ENCODE measurements around the gene CHN2.
A peak's percentile ranks its signal among the peaks of the same experiment; 100 is the strongest.

CHN2 gene

DNA sequence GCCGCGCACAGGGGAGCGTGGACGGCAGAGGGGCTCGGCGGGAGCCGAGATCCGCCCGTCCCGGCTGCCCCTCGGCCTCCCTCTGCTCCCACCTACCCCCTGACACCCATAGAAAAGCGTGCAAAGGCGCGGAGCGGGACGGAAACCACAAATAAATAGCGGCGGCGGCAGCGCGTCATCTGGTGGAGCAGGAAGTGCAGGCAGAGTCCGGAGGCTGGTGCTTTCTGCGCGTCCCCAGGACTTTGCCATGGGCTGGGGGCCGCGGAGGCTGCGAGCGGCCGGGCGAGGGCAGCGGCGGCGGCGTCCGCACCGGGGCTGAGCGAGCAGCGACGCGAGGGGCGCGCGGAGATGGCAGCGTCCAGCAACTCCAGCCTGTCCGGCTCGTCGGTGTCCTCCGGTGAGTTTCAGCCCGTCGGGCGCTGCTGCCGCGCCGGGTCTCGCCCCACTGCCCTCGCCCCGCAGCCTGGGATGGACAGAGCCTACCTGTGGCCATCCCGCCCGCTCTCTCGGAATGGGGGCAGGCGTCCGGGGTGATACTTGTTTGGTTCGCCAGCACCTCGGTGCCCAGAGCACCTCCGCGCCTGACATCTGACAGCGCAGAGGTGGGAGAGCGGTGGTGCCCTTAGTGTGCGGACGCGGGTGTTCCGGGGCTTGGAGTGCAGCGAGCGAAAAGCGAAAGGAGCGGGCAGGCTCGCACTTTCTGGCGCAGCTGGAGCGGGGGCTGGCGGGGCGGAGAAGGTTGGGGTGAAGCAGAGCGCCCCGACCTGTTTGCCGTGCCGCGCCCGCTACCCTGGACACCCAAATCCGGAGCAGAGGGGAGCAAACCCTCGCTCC is at the start of gene CHN2:
Gene CHN2, plus strand, starts transcription at position 182 of the 834 bp plus-strand sequence.
- peak; percentile 77 for DNase-seq (ENCODE audit: low spot score)

DNA sequence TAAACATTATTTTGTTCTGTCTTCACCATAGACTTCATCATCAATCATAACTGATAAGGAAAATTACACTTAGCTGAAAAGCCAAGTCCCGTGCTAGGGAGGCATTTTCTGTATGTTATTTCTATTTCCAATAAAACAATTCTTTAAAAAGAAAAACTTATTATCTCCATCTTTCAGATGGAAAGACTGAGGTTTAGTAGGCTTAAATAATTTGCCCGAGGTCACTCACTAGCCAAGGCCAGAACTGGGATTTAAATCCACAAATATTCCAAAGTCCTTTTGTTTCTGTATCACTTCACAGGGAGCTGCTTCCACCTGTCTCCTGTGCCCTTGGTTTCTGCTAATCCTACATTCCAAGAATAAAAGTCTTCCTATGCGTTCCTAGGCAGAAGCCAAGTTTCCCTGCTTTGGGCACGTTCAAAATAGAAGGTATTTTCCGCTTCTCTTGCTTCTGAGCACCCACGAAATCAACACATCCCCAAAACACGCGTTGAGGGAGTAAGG is 49.0 kb upstream of the CHN2 start:
- DNase-seq (ENCODE audit: low spot score): no peak

- DNase-seq (ENCODE audit: low spot score): peak; percentile 75
These were observed 48.4 kb upstream of the CHN2 start, which contains the start of gene CPVL for GRCh38 chr7:29146057-29146706. Gene CPVL (minus strand): TSS chr7:29146537. CDS start chr7:29121061, 25,476 bp downstream.

DNA sequence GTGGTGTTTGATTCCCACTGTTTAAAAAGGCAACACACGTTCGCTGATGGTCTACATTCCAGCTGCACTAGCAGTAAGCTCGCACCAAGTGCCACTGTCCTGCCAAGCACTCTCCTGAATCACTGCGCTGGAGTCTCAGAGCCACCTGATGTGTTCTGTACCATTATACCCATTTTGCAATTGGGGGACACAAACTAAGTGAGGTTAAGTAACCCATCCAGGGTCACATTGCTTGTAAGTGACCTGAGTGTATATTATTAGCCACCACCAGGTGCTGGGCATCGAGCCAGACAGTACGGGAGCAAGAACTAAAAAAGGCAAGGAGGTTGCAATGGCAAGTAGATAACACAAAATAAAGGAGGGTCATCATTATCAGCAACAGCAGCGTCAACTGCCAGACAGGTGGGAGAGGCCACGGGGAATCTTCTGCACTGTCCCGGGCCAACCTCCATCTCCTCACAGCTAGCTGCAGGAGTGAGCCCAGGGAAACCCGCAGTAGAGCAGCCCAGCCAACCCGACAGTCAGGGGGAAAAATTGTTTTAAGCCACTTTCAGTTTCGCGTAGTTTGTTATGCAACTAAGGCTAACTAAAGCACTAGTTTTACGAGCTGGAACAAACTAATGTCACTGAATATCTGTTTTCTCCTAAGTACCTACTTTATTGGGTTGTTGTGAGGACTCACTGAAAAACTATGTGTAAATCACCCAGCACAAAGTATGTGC is 47.5 kb upstream of the CHN2 start:
- no peak for DNase-seq (ENCODE audit: low spot score)

GRCh38 chr7:29147821-29148220 is 46.8 kb upstream of the CHN2 start:
- DNase-seq (ENCODE audit: low spot score): no peak

GRCh38 chr7:29149036-29149435 is 45.5 kb upstream of the CHN2 start:
- no peak for DNase-seq (ENCODE audit: low spot score)

DNA sequence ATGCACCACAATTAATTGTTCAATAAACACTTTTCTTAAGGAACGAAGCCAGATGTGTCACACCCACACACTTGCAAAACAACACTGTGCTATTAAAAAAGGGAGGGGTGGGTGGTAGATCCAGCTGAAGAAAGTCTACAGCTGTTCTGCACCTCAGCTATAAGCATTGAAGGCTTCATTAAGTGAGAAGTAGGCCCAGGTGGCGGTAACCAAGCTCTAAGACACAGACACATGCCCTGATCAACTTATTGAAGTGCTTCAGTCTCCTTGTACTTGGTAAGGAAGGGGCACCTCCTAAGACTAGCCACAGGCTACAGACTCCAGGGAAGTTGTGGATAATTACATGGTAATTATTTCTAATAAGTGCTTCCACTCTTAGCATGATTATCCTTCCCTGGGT is 43.7 kb upstream of the CHN2 start:
- DNase-seq (ENCODE audit: low spot score): no peak

- DNase-seq (ENCODE audit: low spot score): no peak
These were observed 40.5 kb upstream of the CHN2 start for GRCh38 chr7:29154076-29154475.

DNA sequence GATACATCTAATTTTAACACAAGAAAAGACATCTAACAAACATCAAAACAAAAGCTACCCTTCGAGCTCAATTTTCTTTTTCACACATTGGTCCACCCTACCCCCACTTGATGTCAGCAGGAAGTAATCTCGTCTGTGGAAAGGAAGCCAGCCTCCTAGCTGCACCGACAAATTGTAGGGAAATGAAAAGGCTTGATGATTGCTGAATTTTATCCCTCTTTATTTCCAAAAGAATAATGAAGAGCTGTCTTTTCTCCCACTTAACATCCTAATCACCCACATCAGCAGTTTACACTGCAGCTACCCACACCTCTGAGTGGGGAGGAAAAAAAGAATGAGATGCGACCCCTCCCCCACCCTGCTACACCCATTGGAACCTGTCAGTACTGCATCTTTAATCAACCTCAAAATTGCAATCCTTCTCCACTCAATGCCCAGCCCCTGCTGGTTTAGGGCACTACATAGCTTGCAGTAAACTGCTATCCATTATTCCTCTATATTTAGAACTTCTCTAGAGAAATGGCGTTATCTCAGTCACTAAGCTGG is 37.6 kb upstream of the CHN2 start:
- no peak for DNase-seq (ENCODE audit: low spot score)

DNA sequence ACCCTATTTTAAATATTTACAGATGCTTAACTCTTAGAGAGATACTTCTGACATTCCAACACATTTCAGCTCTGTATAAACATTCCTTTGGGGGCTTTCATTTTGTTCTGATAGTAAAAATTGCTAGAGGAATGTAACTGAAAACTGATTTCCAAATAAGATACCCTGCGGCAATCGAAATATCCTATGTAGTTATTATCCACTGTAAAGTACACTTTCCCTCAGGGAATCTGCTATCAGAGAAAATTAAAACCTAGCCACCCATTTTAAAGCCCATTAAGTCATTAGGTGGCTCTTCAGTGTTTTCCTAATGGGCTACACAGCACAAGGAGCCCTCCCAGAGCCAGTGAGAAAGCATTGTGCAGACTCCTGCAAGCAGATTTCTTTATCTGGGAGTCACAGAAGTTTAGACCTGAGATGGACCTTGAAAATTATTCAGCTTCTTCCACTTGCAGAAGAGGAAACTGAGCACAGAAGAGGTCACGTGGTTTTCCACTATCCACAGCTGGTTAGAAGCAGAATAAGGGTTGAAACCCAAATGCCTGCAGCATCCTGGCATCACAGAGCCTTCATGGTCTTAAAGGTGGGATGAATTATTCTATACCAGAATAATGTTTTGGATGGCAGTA is 35.7 kb upstream of the CHN2 start:
- DNase-seq (ENCODE audit: low spot score): no peak

- DNase-seq (ENCODE audit: low spot score): no peak
These were observed 34.5 kb upstream of the CHN2 start for GRCh38 chr7:29160080-29160479.

DNA sequence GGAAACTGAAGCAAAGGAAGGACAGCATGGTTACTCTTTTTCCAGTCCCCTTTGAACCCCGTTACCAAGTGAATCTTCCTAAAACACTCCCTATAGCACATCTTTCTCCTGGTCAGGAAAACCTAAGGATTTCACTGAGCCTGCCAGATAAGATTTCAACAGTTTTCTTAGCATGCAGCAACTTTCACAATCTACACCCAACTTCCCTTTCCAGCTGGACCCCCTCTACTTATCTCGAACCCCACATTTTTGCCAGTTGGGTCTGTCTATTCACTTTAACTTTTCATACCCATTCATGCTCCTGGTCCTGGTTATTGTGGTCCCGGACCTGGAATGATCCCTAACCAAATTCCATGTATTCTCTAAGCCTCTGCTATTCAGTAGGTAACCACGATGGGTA is 33.3 kb upstream of the CHN2 start:
- DNase-seq (ENCODE audit: low spot score): no peak

DNA sequence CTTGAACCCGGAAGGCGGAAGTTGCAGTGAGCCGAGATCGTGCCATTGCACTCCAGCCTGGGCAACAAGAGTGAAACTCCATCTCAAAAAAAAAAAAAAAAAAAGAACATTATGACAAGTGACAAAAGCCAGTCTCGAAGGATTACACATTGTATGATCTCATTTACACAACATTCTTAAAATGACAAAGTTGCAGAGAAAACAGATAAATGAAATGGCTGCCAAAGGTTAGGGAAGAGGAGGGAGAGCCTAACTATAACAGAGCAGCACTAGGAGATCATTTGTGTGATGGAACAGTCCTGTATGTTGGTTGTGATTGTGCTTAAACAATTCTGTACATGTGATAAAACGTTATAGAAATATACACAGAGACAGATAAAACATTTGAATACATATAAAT is 32.0 kb upstream of the CHN2 start:
- DNase-seq (ENCODE audit: low spot score): no peak

- no peak for DNase-seq (ENCODE audit: low spot score)
These were observed 30.7 kb upstream of the CHN2 start for GRCh38 chr7:29163854-29164253.

GRCh38 chr7:29167721-29168120 is 26.9 kb upstream of the CHN2 start:
- no peak for DNase-seq (ENCODE audit: low spot score)

DNA sequence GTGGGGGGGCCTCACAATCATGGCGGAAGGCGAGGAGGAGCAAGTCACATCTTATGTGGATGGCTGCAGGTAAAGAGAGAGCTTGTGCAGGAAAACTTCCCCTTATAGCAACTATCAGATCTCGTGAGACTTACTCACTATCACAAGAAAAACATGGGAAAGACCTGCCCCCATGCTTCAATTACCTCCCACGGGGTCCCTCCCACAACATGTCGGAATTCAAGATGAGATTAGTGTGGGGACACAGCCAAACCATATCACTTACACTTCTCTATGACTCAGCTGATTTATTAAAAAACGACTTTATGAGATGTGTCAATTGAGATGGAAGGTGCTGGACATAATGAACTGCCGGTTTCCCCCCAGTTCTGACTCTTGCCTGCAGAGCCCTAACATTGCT is 23.8 kb upstream of the CHN2 start:
- DNase-seq (ENCODE audit: low spot score): no peak

DNA sequence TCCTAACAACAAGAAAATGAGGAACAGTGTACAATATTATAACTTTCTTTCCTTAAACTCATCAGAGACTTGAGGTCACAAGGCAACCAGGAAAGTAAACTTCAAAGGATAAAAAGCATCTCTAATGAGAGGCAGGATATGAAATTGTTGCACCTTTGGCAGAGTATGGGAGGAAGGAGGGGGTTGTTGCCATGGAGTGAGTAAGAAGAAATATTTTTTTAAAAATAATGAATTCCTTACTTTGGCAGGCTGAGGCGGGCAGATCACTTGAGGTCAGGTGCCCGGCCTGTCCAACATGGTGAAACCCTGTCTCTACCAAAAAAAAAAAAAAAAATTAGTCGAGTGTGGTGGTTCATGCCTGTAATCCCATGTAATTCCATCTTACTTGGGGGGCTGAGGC is 21.1 kb upstream of the CHN2 start:
- no peak for DNase-seq (ENCODE audit: low spot score)

- no peak for DNase-seq (ENCODE audit: low spot score)
These were observed 16.5 kb upstream of the CHN2 start for GRCh38 chr7:29177963-29178600.

GRCh38 chr7:29179115-29179514 is 15.5 kb upstream of the CHN2 start:
- DNase-seq (ENCODE audit: low spot score): no peak

DNA sequence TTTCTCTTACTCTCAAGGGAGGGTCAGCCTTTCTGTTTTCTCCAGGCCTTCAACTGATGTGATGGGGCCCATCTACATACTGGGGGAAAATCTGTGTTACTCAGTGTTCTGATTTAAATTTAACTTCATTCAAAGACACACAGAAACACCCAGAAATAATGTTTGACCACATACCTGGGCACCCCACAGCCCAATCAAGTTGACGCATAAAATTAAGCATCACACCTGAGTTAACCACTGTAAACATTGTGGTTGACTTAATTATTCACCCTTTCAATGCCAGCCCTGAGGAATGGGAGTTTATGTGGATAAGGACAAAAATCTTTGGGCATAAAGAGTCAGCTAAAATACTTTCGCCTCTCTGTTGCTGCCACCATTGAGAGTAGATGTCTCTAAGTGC is 10.0 kb upstream of the CHN2 start:
- no peak for DNase-seq (ENCODE audit: low spot score)

DNA sequence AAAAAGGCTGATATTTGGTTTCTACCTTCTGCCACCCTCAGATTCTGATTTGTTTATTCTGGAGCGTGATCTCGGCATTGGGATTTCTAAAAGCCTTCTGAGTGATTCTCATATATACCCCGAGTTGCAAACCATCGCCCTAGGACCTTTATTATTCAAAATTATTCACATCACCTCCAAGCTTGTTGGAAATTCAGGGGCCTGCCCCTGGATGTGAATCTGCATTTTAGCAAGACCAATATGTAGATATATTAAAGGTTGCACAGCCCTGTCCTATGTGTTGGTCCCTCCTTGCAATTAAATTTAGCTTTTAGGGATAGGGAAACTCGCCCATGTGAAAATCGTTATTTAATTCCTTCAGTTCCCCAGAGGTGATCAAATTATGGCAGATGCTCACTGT is 9.0 kb upstream of the CHN2 start:
- no peak for DNase-seq (ENCODE audit: low spot score)

All from ecto neural progenitor cell (in vitro differentiated cells).